PFSK-1 (cell line): Measurements from ENCODE around the gene RGS7.

Experiments
- FOXP2 ChIP-seq: optimal IDR thresholded peaks from 2 replicates; pipeline ENCODE3; 2011; ENCODE audit warnings: borderline replicate concordance, control low read depth, inconsistent platforms; ENCODE audit not compliant: insufficient read depth; ENCODE audit errors: extremely low read length, extremely low read depth
- POLR2AphosphoS5 ChIP-seq: IDR thresholded peaks from 2 replicates; pipeline ENCODE4 v1.6.1; 2012; ENCODE audit warnings: low read depth, mild to moderate bottlenecking, control low read depth, low read length, moderate library complexity
- REST ChIP-seq, 2 experiments: IDR thresholded peaks; 2 replicates each; pipeline versions ENCODE4 v1.6.1 to v1.8.0; 2011 to 2012; ENCODE audit warnings: low read depth in 2 of 2, low read length in 2 of 2, control low read depth in 1 of 2, inconsistent platforms in 1 of 2, mild to moderate bottlenecking in 1 of 2, moderate library complexity in 1 of 2; ENCODE audit not compliant: insufficient read depth in 1 of 2
- SIN3A ChIP-seq: IDR thresholded peaks from 2 replicates; pipeline ENCODE4 v1.6.1; 2012; ENCODE audit warnings: mild to moderate bottlenecking, low read length, moderate library complexity, borderline replicate concordance; ENCODE audit not compliant: insufficient read depth
- TAF1 ChIP-seq: IDR thresholded peaks from 2 replicates; pipeline ENCODE4 v1.6.1; 2012; ENCODE audit warnings: low read length, control low read depth, borderline replicate concordance; ENCODE audit not compliant: insufficient read depth

RGS7 gene

GRCh38 chr1:240784776-240785175, 572.2 kb downstream of the RGS7 start:
- TF ChIP-seq SIN3A (no peak), TAF1 (no peak), FOXP2 (no peak), REST (IDR thresholded peaks at IDR 0.05; ENCODE audit: insufficient read depth in 1 of 2, low read depth in 2 of 2, low read length in 2 of 2) (no peak), POLR2AphosphoS5 (no peak)

- no peak for TF ChIP-seq FOXP2
- TF ChIP-seq REST (IDR thresholded peaks at IDR 0.05; ENCODE audit: insufficient read depth in 1 of 2, low read depth in 2 of 2, low read length in 2 of 2), result no peak
- no peak for TF ChIP-seq POLR2AphosphoS5
- no peak for TF ChIP-seq TAF1
- TF ChIP-seq SIN3A, result no peak
These were observed 580.8 kb downstream of the RGS7 start for GRCh38 chr1:240776237-240776636.

- no peak for TF ChIP-seq TAF1
- no peak for TF ChIP-seq POLR2AphosphoS5
- no peak for TF ChIP-seq REST (IDR thresholded peaks at IDR 0.05; ENCODE audit: insufficient read depth in 1 of 2, low read depth in 2 of 2, low read length in 2 of 2)
- no peak for TF ChIP-seq FOXP2
- TF ChIP-seq SIN3A, result no peak
These were observed 584.9 kb downstream of the RGS7 start for GRCh38 chr1:240772131-240772530.

GRCh38 chr1:240771450-240771849, 585.6 kb downstream of the RGS7 start:
- TF ChIP-seq TAF1, result no peak
- no peak for TF ChIP-seq SIN3A
- no peak for TF ChIP-seq REST (IDR thresholded peaks at IDR 0.05; ENCODE audit: insufficient read depth in 1 of 2, low read depth in 2 of 2, low read length in 2 of 2)
- TF ChIP-seq FOXP2, result no peak
- TF ChIP-seq POLR2AphosphoS5, result no peak

- no peak for TF ChIP-seq REST (IDR thresholded peaks at IDR 0.05; ENCODE audit: insufficient read depth in 1 of 2, low read depth in 2 of 2, low read length in 2 of 2)
- TF ChIP-seq FOXP2, result no peak
- TF ChIP-seq TAF1, result no peak
- TF ChIP-seq POLR2AphosphoS5, result no peak
- TF ChIP-seq SIN3A, result no peak
These were observed 588.0 kb downstream of the RGS7 start for GRCh38 chr1:240768979-240769378.
